HCT116 (cell line): ENCODE results near the gene SPATA3. TPM values are rescaled to one million over a fixed set of nuclear protein-coding genes. Genes with fewer than 3 reads are reported as not detected.

ENCODE experiments used
- ATAC-seq: fragments of 200-7000 bp; cut with Tn5 transposase; 2 replicates; pipeline ENCODE4 v1.9.1; 2020; ENCODE audit warnings: mild to moderate bottlenecking, moderate library complexity
- BruUV-seq: library from RNA; stranded (reverse); fragments of 400-500 nt; replicated peaks from 2 replicates; lab custom pipeline; 2021; lab: Mats Ljungman, UMichigan
- CTCF ChIA-PET: fragments of 300-600 bp; sonication (Branson Sonifier 250); formaldehyde crosslinking; loops from one replicate; lab custom pipeline; 2021; ENCODE audit warnings: antibody characterized with exemption; lab: Charles Lee
- POLR2A ChIA-PET: fragments of 300-600, 350-600 bp; sonication (Branson Sonifier 250); formaldehyde crosslinking; loops from one replicate; lab custom pipeline; 2021; ENCODE audit warnings: antibody characterized with exemption; lab: Charles Lee
- RAD21 ChIA-PET, 2 experiments: fragments of 300-600 bp; sonication (Branson Sonifier 250); formaldehyde crosslinking; loops; one replicate each; lab custom pipeline; 2023; ENCODE audit warnings: low total read pairs in 2 of 2; ENCODE audit not compliant: uncharacterized antibody in 2 of 2, unreplicated experiment in 2 of 2, low non-redundant PET in 1 of 2; lab: Charles Lee
- DNase-seq: peaks from one replicate; pipeline ENCODE4 v3.0.0-alpha.2; 2010; ENCODE audit warnings: low read depth, low spot score
- H2AFZ ChIP-seq: fragments of 200-600 bp; shearing (Covaris generic), sonication (generic); 2 replicates; pipeline ENCODE4 v1.6.1; 2017; ENCODE audit warnings: low read depth, mixed run types, mixed read lengths, antibody characterized with exemption, low read length; ENCODE audit not compliant: poor library complexity, severe bottlenecking
- H3K27ac ChIP-seq: 2 replicates; pipeline ENCODE4 v1.5.1; 2012; ENCODE audit warnings: low read depth, low read length
- H3K27me3 ChIP-seq: fragments of 200-600 bp; sonication (generic); 2 replicates; pipeline ENCODE4 v1.6.1; 2016; ENCODE audit warnings: mixed run types, low read length, mixed read lengths; ENCODE audit not compliant: insufficient read depth
- H3K36me3 ChIP-seq, 2 experiments: fragments of 200-500 bp in 1 of 2; fragments of 200-600 bp in 1 of 2; sonication (Bioruptor generic) in 1 of 2; sonication (generic) in 1 of 2; 2 replicates each; pipeline versions ENCODE4 v1.5.1 to v1.6.1; 2014 to 2016; ENCODE audit warnings: low read length in 2 of 2, inconsistent platforms in 1 of 2, mixed read lengths in 1 of 2, mixed run types in 1 of 2; ENCODE audit not compliant: insufficient read depth in 2 of 2, control insufficient read depth in 1 of 2
- H3K4me1 ChIP-seq, 2 experiments: fragments of 200-600 bp in 1 of 2; sonication (generic) in 1 of 2; 2 replicates each; pipeline versions ENCODE4 v1.5.1 to v1.6.1; 2012 to 2017; ENCODE audit warnings: low read length in 2 of 2, inconsistent platforms in 1 of 2, mild to moderate bottlenecking in 1 of 2, mixed read lengths in 1 of 2, mixed run types in 1 of 2, moderate library complexity in 1 of 2; ENCODE audit not compliant: insufficient read depth in 2 of 2, control insufficient read depth in 1 of 2
- H3K4me2 ChIP-seq: fragments of 200-600 bp; sonication (generic); 2 replicates; pipeline ENCODE4 v1.6.1; 2017; ENCODE audit warnings: mixed run types, low read length, mixed read lengths
- H3K4me3 ChIP-seq, 2 experiments: fragments of 200-600 bp in 1 of 2; sonication (generic) in 1 of 2; replicated peaks in 1 of 2; 2 replicates each; pipeline ENCODE4 v1.5.1; 2011 to 2016; ENCODE audit warnings: low read length in 2 of 2, control low read depth in 1 of 2, low read depth in 1 of 2, mild to moderate bottlenecking in 1 of 2, mixed read lengths in 1 of 2, mixed run types in 1 of 2
- H3K79me2 ChIP-seq: fragments of 200-600 bp; sonication (generic); 2 replicates; pipeline ENCODE4 v1.6.1; 2017; ENCODE audit warnings: mild to moderate bottlenecking, mixed run types, low read length, moderate library complexity, mixed read lengths; ENCODE audit not compliant: insufficient read depth
- H3K9ac ChIP-seq: fragments of 200-600 bp; sonication (generic); 2 replicates; pipeline ENCODE4 v1.6.1; 2016; ENCODE audit warnings: low read length, mixed read lengths
- H3K9me2 ChIP-seq: fragments of 200-600 bp; sonication (generic), shearing (Covaris generic); 2 replicates; pipeline ENCODE4 v1.6.1; 2017; ENCODE audit warnings: mixed run types, mild to moderate bottlenecking, moderate library complexity; ENCODE audit not compliant: insufficient read depth
- H3K9me3 ChIP-seq, 2 experiments: fragments of 200-500 bp in 1 of 2; fragments of 200-600 bp in 1 of 2; sonication (Bioruptor generic) in 1 of 2; sonication (generic) in 1 of 2; 2 replicates each; pipeline ENCODE4 v1.6.1; 2014 to 2017; ENCODE audit warnings: low read length in 2 of 2, mixed read lengths in 2 of 2, inconsistent platforms in 1 of 2, low read depth in 1 of 2, mild to moderate bottlenecking in 1 of 2, mixed run types in 1 of 2, moderate library complexity in 1 of 2; ENCODE audit not compliant: control insufficient read depth in 1 of 2, insufficient read depth in 1 of 2
- H4K20me1 ChIP-seq: fragments of 200-600 bp; sonication (generic), shearing (Covaris generic); 2 replicates; pipeline ENCODE4 v1.6.1; 2017; ENCODE audit warnings: mixed run types, mild to moderate bottlenecking, moderate library complexity; ENCODE audit not compliant: insufficient read depth
- ATF3 ChIP-seq: IDR thresholded peaks from 2 replicates; pipeline ENCODE4 v1.6.1; 2012
- CBX3 ChIP-seq: IDR thresholded peaks from 2 replicates; pipeline ENCODE4 v1.6.1; 2012; ENCODE audit warnings: low read depth
- CTCF ChIP-seq, 3 experiments: fragments of 200-600 bp in 1 of 3; sonication (generic) in 1 of 3; IDR thresholded peaks in 2 of 3; conservative IDR thresholded peaks in 1 of 3; 2 replicates each; pipeline ENCODE4 v1.5.1; 2012 to 2017; ENCODE audit warnings: low read depth in 2 of 3, low read length in 2 of 3, antibody characterized with exemption in 1 of 3, borderline replicate concordance in 1 of 3, control low read depth in 1 of 3, mild to moderate bottlenecking in 1 of 3, mixed read lengths in 1 of 3, mixed run types in 1 of 3, moderate library complexity in 1 of 3; ENCODE audit not compliant: insufficient read depth in 1 of 3
- EGR1 ChIP-seq: IDR thresholded peaks from 2 replicates; pipeline ENCODE4 v1.6.1; 2012; ENCODE audit warnings: low read depth
- EZH2 ChIP-seq: fragments of 200-600 bp; sonication (generic); IDR thresholded peaks from 2 replicates; pipeline ENCODE4 v1.6.1; 2017; ENCODE audit warnings: antibody characterized with exemption, mixed run types
- EZH2phosphoT487 ChIP-seq: fragments of 200-600 bp; IDR thresholded peaks from 2 replicates; pipeline ENCODE4 v1.6.1; 2018; ENCODE audit warnings: antibody characterized with exemption, borderline replicate concordance
- POLR2A ChIP-seq: IDR thresholded peaks from 2 replicates; pipeline ENCODE4 v1.7.0; 2011; ENCODE audit warnings: borderline replicate concordance; ENCODE audit not compliant: insufficient read depth, insufficient read length; ENCODE audit errors: extremely low read depth
- POLR2AphosphoS5 ChIP-seq: IDR thresholded peaks from 2 replicates; pipeline ENCODE4 v1.6.1; 2011; ENCODE audit warnings: mild to moderate bottlenecking, low read depth, low read length, moderate library complexity
- RAD21 ChIP-seq: IDR thresholded peaks from 2 replicates; pipeline ENCODE4 v1.6.1; 2012; ENCODE audit warnings: low read depth, mild to moderate bottlenecking
- SIN3A ChIP-seq: IDR thresholded peaks from 2 replicates; pipeline ENCODE4 v1.6.1; 2012; ENCODE audit warnings: low read depth
- SP1 ChIP-seq: IDR thresholded peaks from 2 replicates; pipeline ENCODE4 v1.6.1; 2012; ENCODE audit warnings: low read depth
- SRF ChIP-seq: IDR thresholded peaks from 2 replicates; pipeline ENCODE4 v1.6.1; 2012; ENCODE audit warnings: low read depth
- YY1 ChIP-seq: IDR thresholded peaks from 2 replicates; pipeline ENCODE4 v1.6.1; 2011; ENCODE audit warnings: low read length, low read depth, moderate library complexity, mild to moderate bottlenecking; ENCODE audit not compliant: insufficient replicate concordance; ENCODE audit errors: extremely low read depth
- ZFX ChIP-seq: fragments of 450-650 bp; IDR thresholded peaks from 2 replicates; pipeline ENCODE4 v1.6.1; 2017
- ZNF274 ChIP-seq: fragments of 200-500 bp; sonication (Bioruptor generic); IDR thresholded peaks from 2 replicates; pipeline ENCODE4 v1.6.1; 2014; ENCODE audit warnings: mild to moderate bottlenecking, low read depth, low read length, inconsistent platforms
- intact Hi-C: fragments of 100-400 bp; cut with micrococcal nuclease; formaldehyde crosslinking; loops from 2 replicates; pipeline ENCODE4 v1.10.0; 2022
- total RNA-seq: library from RNA; stranded (reverse); gene quantifications from one replicate; pipeline ENCODE4 v1.2.1, GENCODE V29; 2021; ENCODE audit not compliant: unreplicated experiment

Gene SPATA3
- total RNA-seq, 1 experiment from 2014 or later, result not detected

- Histone ChIP-seq H3K4me1 (no peaks in the 10 kb centered on the region), H3K4me2 (no peak overlapping the region), H3K9ac (no peak overlapping the region), H3K79me2 (no peaks in the 10 kb centered on the region), H3K36me3 (no peaks in the 10 kb centered on the region), H3K27ac (no peak overlapping the region), H4K20me1 (no peaks in the 10 kb centered on the region), H3K9me2 (no peaks in the 10 kb centered on the region), H3K4me3 (no peak overlapping the region), H2AFZ (no peak overlapping the region), H3K9me3 (no peaks in the 10 kb centered on the region; a peak in 1 of 4 replicates), H3K27me3 (peaks cover 13% of the 10 kb centered on the region; the same call in 1 of the 2 replicates)
- intact Hi-C loops, result no loop called here
- TF ChIP-seq EZH2phosphoT487 (no peak), ZNF274 (no peak), CBX3 (no peak), ZFX (no peak)
- no peak for DNase-seq
- ChIA-PET RAD21 (no interaction called here), POLR2A (no interaction called here), CTCF (interaction anchor here (1.6 kb wide), 1 partner anchor 411 kb away, joined by 3 read pairs; no protein-coding TSS in a partner anchor)
- BruUV-seq, result no TSS peak
- ATAC-seq, result no peak
These were observed 5.1 kb downstream of the SPATA3 start for GRCh38 chr2:231001036-231001435.

GRCh38 chr2:231001921-231002320 is 6.0 kb downstream of the SPATA3 start:
- intact Hi-C loops, result no loop called here
- Histone ChIP-seq H3K9me3 (no peaks in the 10 kb centered on the region; a peak in 1 of 4 replicates), H3K9ac (no peak overlapping the region), H3K9me2 (no peaks in the 10 kb centered on the region), H4K20me1 (no peaks in the 10 kb centered on the region), H3K4me1 (no peaks in the 10 kb centered on the region), H3K4me3 (no peak overlapping the region), H3K27ac (no peak overlapping the region), H3K27me3 (peaks cover 13% of the 10 kb centered on the region; the same call in 1 of the 2 replicates), H3K79me2 (no peaks in the 10 kb centered on the region), H2AFZ (no peak overlapping the region), H3K36me3 (no peaks in the 10 kb centered on the region), H3K4me2 (no peak overlapping the region)
- no TSS peak for BruUV-seq
- DNase-seq (no peak), ATAC-seq (no peak)
- TF ChIP-seq SRF, result no peak
- no peak for TF ChIP-seq EZH2
- TF ChIP-seq ATF3, result no peak
- no peak for TF ChIP-seq ZNF274
- TF ChIP-seq SP1, result no peak
- TF ChIP-seq YY1, result no peak
- TF ChIP-seq EGR1, result no peak
- no peak for TF ChIP-seq CTCF (IDR thresholded peaks at IDR 0.05 in 2 of 3, conservative IDR thresholded peaks at IDR 0.05 in 1 of 3; ENCODE audit: borderline replicate concordance in 1 of 3, insufficient read depth in 1 of 3, low read depth in 2 of 3, low read length in 2 of 3)
- no peak for TF ChIP-seq ZFX
- no peak for TF ChIP-seq SIN3A
- TF ChIP-seq POLR2AphosphoS5, result no peak
- TF ChIP-seq RAD21, result no peak
- no peak for TF ChIP-seq POLR2A
- CTCF ChIA-PET, result no interaction called here
- POLR2A ChIA-PET, result no interaction called here
- RAD21 ChIA-PET, result no interaction called here
